Stomach (tissue), 4 donors: ENCODE results near the gene CDC73.

ENCODE experiments used
- CTCF ChIP-seq, 7 experiments: fragments of 450-650 bp in 4 of 7; fragments of 200-600 bp in 3 of 7; sonication (generic) in 3 of 7; IDR thresholded peaks; one replicate each; pipeline ENCODE4 v1.5.1; 2016 to 2019; ENCODE audit warnings: antibody characterized with exemption in 7 of 7, control low read depth in 2 of 7, mild to moderate bottlenecking in 1 of 7
- POLR2A ChIP-seq, 4 donors: fragments of 450-650 bp; IDR thresholded peaks; one replicate each; pipeline ENCODE4 v1.6.1; 2016; ENCODE audit warnings: antibody characterized with exemption in 4 of 4, control low read depth in 2 of 4, mild to moderate bottlenecking in 1 of 4, moderate library complexity in 1 of 4
- POLR2AphosphoS5 ChIP-seq, 3 donors: sonication (generic); formaldehyde crosslinking; IDR thresholded peaks; one replicate each; pipeline ENCODE4 v1.6.1; 2016; ENCODE audit warnings: antibody characterized with exemption in 3 of 3

- TF ChIP-seq CTCF (IDR thresholded peaks at IDR 0.05), result no peak
- TF ChIP-seq POLR2AphosphoS5 (IDR thresholded peaks at IDR 0.05), result no peak
- TF ChIP-seq POLR2A (IDR thresholded peaks at IDR 0.05), result no peak
Measured at GRCh38 chr1:193281894-193282293, 160.1 kb downstream of the CDC73 start.
